ENCODE results near the gene TAF1B. TPM values are rescaled to one million over a fixed set of nuclear protein-coding genes. Genes with fewer than 3 reads are reported as not detected.
A peak's percentile ranks its signal among the peaks of the same experiment; 100 is the strongest.

Gene TAF1B
- total RNA-seq, 1 donor from 2014 or later = 35.7 TPM

DNA sequence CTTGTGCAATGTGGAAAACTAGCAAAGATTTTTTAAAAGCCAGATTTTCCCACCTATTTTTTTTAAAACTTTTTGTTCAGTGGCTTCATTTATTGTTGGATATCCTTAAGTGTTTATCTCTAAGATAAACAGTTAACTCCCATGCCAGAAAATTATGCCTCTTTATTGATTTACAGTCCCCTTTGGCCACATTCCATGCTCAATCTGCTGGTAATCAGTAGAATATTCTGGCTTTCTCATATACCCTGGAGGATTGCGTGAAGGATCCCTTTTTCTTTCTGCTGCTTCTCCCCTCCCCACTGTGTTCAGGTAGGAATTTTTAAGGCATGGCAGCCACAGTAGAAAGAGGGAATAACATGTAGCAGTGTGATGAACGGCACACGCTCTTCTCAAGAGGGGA is 110.9 kb downstream of the TAF1B start:
- H3K36me3 Mint-ChIP-seq (ENCODE audit: low read depth) = no peaks in the 10 kb centered on the region
- TF ChIP-seq CTCF (conservative IDR thresholded peaks at IDR 0.05) = no peak
- H3K27ac Mint-ChIP-seq (ENCODE audit: unreplicated experiment) = no peak overlapping the region
- H3K27me3 Mint-ChIP-seq (ENCODE audit: low read depth) = peaks cover 46% of the 10 kb centered on the region
- peaks cover 11% of the 10 kb centered on the region for H3K4me1 Mint-ChIP-seq
- no peak for DNase-seq (ENCODE audit: low read depth, low spot score)
- H3K4me3 Mint-ChIP-seq = peak overlapping the region; percentile 39
- H3K9me3 Mint-ChIP-seq = no peaks in the 10 kb centered on the region

GRCh38 chr2:9958057-9958456 is 114.8 kb downstream of the TAF1B start:
- H3K4me3 Mint-ChIP-seq = no peak overlapping the region
- H3K36me3 Mint-ChIP-seq (ENCODE audit: low read depth) = no peaks in the 10 kb centered on the region
- H3K27me3 Mint-ChIP-seq (ENCODE audit: low read depth) = peaks cover 23% of the 10 kb centered on the region
- no peaks in the 10 kb centered on the region for H3K9me3 Mint-ChIP-seq
- no peak for TF ChIP-seq CTCF (conservative IDR thresholded peaks at IDR 0.05)
- H3K27ac Mint-ChIP-seq (ENCODE audit: unreplicated experiment) = no peak overlapping the region
- DNase-seq (ENCODE audit: low read depth, low spot score) = no peak
- H3K4me1 Mint-ChIP-seq = peaks cover 8% of the 10 kb centered on the region

- Mint-ChIP-seq H3K27me3 (ENCODE audit: low read depth) (peaks cover 11% of the 10 kb centered on the region), H3K4me1 (peaks cover 8% of the 10 kb centered on the region), H3K36me3 (ENCODE audit: low read depth) (no peaks in the 10 kb centered on the region), H3K9me3 (no peaks in the 10 kb centered on the region), H3K4me3 (no peak overlapping the region), H3K27ac (ENCODE audit: unreplicated experiment) (no peak overlapping the region)
- no peak for DNase-seq (ENCODE audit: low read depth, low spot score)
- no peak for TF ChIP-seq CTCF (conservative IDR thresholded peaks at IDR 0.05)
These were observed 116.0 kb downstream of the TAF1B start for GRCh38 chr2:9959262-9959661.

DNA sequence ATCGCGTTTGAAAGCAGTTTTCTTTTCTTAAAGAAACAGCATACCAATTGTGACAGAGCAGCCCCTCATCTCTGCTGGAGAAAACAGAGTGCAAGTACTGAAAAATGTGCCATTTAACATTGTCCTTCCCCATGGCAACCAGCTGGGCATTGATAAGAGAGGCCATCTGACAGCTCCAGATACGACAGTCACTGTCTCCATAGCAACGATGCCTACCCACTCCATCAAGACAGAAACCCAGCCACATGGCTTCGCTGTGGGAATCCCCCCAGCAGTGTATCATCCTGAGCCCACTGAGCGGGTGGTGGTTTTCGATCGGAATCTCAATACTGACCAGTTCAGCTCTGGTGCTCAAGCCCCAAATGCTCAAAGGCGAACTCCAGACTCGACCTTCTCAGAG is 117.7 kb downstream of the TAF1B start:
- Mint-ChIP-seq H3K9me3 (no peaks in the 10 kb centered on the region), H3K4me1 (peaks cover 8% of the 10 kb centered on the region), H3K27me3 (ENCODE audit: low read depth) (no peaks in the 10 kb centered on the region), H3K4me3 (peak overlapping the region; percentile 4), H3K36me3 (ENCODE audit: low read depth) (no peaks in the 10 kb centered on the region), H3K27ac (ENCODE audit: unreplicated experiment) (no peak overlapping the region)
- no peak for DNase-seq (ENCODE audit: low read depth, low spot score)
- no peak for TF ChIP-seq CTCF (conservative IDR thresholded peaks at IDR 0.05)

DNA sequence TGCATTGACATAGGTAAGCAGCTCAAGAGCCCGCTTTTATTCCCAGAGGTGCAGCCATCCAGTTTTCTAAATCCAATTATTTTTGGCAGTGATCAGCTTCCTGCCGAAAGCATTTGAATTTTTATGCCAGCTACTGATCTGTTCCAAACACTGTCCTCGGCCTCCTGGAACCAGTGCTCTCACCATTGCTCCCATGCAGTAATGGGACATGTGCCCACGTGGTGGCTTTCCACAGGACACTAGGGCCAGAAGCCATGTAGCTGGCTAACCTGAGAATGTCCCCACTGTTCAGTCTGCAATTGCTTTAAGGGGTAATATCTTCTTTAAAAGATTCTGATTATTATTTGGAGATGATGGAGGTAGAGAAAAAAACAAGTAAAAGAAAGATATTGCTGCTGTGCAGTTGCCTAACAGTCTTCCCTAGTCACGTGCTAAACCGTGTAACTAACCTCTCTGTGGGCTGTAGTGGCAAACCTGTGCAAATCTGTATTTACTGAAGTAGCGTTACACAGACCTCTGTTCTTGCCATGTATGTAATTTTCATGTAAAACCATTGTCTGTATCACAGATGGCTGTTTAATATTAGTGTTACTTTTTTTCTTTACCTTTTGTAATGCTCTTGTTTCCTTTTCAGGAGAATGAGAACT is 121.2 kb downstream of the TAF1B start:
- H3K9me3 Mint-ChIP-seq = no peaks in the 10 kb centered on the region
- H3K27ac Mint-ChIP-seq (ENCODE audit: unreplicated experiment) = no peak overlapping the region
- H3K4me1 Mint-ChIP-seq = peaks cover 23% of the 10 kb centered on the region
- TF ChIP-seq CTCF (conservative IDR thresholded peaks at IDR 0.05) = no peak
- no peak overlapping the region for H3K4me3 Mint-ChIP-seq
- H3K36me3 Mint-ChIP-seq (ENCODE audit: low read depth) = no peaks in the 10 kb centered on the region
- DNase-seq (ENCODE audit: low read depth, low spot score) = no peak
- H3K27me3 Mint-ChIP-seq (ENCODE audit: low read depth) = no peaks in the 10 kb centered on the region

Data from neural crest cell (in vitro differentiated cells).